Measurements from ENCODE around the gene CELF2.

Gene CELF2

DNA sequence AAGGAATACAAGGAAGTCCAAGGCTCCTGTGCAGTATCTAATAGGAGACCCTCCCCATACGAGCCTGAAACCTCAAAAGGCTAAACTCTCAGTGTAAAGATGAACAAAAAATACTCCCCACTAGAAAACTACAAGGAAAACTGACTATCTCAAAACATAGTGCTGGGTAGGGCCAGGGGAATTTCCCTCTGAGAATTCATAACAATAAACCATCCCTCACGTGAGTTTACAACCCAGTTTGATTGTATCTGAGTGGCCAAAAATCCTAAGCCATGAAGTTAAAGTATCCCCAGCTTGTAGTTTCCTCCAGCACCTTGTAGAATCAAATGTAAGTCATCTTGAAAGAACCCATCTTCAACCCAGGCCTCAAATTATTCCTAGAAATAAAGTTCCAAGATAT is 293.4 kb downstream of the CELF2 start:
- in situ Hi-C loops (cut with HindIII; ENCODE audit: low sequenced_read_pairs), result no loop called here

DNA sequence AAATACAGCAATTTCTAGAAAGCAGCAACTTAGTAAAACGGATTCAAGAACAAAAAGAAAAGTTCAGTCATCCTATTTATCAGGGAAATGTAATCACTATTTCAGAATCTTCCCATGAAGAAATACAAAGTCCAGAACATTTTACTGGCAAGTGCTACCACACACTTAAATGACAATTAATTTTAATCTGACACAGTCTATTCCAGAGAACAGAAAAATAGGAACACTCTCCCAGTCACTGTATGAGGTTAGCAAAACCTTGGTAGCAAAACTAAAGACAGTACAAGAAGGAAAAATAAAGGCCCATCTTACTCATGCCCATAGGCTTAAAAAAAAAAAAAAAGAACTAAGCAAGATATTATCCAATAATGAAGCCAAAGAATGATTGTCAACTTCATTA is 295.8 kb downstream of the CELF2 start:
- in situ Hi-C loops (cut with HindIII; ENCODE audit: low sequenced_read_pairs), result no loop called here

DNA sequence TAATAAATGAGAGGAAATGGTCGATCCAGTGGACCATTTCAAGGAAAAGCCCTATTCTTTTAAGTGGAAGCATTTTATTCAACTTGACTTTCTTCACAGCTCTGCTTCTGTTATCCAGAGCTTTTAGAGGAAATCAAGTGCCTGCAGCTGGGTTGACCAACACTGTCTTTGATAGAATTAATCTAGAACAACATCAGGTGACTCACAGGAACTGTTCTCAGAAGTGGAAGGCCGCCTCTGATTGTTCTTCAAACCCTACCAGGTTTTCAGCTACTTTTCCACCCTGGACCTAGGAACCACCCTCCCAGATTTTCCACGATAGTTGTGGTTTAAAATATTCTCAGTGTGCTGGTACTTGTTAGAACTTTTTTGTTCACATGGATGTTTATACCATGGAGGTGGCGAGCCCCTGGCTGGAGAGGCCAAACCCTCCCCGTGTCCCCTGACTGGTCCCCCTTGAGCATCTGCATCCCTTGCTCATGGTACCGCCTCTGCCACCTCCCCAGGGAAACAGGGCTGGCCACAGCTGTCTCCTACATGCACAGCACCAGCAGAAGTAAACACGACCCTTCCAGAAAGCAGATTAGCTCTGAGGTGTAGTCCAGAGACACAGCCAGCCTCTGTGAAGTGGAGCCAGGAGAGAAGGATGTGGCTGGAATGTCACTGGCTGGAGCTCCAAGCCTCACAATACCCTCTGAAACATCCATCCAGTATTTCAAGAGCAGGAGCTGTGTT is 300.4 kb downstream of the CELF2 start:
- in situ Hi-C loops (cut with HindIII; ENCODE audit: low sequenced_read_pairs), result no loop called here

DNA sequence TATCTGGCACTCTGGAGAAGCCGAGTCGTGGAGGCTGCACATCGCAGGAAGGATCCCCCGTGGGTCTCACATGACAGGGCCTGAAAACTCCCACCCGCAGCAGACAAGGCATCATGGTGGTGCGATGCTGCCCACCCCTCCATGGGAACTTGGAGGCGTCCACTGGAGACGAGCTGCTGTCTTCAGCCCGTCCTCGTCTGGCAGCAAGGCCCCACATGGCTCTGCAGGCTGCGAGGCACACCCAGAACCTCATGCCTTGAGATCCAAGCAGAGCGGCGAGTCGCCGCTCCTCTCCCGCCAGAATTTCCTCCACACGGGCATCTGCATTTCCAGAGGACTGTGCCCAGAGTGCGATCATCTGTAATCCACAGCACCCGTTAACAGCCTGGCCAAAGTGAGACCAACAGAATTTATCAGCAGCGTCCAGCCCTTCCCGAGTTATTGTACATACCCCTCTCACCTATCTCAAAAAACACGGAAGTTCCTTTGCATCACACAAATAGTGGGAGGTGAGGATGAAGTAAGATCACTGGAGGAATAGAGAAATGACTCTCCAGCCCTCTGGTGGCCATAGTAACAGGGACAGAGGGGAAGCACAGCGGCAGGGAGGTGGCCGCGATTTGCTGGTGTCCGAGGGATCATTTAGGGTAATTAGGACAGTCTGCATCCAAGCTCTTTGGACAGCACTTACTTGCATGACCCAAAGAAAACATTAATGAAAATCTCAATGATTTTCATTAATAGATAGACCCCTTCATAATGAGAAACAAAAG is 301.3 kb downstream of the CELF2 start:
- in situ Hi-C loops (cut with HindIII; ENCODE audit: low sequenced_read_pairs), result no loop called here

DNA sequence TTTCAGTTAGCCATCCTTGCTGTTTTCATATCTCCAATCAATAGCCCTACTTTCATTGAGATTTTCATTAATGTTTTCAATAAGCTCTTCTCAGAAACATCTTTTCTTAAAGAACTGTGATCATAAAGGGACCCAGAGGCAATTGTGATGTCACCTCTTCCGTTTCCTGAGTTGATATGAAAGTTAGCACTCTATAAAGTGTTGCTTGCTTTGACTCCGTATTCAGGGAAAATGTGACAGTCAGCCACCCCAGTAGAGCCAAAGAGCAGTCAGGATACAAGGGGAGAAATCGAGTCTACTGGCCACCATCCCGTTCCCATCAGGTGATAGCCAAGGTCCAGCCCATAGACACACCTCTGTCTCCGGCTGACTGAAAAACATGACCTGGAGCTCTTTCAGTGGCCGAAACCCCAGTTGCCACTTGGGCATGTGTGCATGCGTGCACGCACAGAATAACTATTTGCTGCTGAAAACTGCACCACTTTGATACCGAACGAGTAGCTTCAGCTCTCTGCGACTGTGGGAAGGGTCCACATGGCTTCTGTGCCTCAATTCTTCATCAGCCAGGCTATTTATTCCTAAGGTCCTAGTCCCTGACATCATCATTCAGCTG is 302.4 kb downstream of the CELF2 start:
- in situ Hi-C loops (cut with HindIII; ENCODE audit: low sequenced_read_pairs), result no loop called here

DNA sequence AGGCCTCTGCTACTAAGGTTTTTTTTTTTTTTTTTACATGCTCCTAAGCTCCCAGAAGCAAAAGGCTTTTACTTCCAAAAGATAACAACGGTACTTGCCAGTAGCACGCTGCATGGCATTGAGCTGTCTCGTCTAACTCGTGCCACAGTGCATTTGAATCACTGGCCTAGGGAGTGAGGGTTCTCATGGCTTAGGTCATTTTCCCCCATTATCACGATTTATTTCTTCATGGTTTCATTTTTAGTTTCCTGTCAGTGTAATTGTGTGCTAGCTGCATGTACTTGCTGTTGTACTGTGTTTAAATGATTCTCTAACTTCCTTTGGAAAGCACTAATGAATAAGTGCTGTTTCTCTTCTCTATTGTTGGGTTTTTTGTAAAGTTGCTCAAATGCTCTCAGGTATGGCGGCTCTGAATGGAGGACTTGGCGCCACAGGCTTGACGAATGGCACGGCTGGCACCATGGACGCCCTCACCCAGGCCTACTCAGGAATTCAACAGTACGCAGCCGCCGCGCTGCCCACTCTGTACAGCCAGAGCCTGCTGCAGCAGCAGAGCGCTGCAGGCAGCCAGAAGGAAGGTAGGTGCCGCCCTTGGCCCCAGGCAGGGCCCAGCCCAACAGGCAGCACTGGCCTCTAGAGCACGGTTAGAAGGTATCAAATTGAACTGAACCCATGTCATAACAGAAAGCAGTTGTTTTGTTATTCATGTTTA is 303.3 kb downstream of the CELF2 start:
- in situ Hi-C loops (cut with HindIII; ENCODE audit: low sequenced_read_pairs), result no loop called here

DNA sequence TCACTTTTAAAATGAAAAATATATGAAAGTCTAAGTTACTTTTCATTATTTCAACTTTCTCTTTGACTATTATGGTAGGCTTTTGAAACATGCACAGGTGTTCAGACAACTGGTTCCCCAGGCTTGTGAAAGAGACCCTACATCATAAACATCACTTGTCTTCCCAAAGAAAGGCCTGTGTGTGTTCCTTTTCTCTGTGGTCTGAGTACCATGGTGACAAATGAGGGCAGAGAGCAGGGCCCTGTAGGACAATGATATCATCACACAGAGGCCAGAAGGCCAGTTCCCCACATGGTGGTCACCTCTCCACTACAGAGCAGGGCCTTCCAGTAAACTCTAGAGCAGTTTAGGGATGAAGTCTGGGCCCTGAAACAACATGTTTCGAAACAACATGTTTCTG is 305.0 kb downstream of the CELF2 start:
- in situ Hi-C loops (cut with HindIII; ENCODE audit: low sequenced_read_pairs), result no loop called here

DNA sequence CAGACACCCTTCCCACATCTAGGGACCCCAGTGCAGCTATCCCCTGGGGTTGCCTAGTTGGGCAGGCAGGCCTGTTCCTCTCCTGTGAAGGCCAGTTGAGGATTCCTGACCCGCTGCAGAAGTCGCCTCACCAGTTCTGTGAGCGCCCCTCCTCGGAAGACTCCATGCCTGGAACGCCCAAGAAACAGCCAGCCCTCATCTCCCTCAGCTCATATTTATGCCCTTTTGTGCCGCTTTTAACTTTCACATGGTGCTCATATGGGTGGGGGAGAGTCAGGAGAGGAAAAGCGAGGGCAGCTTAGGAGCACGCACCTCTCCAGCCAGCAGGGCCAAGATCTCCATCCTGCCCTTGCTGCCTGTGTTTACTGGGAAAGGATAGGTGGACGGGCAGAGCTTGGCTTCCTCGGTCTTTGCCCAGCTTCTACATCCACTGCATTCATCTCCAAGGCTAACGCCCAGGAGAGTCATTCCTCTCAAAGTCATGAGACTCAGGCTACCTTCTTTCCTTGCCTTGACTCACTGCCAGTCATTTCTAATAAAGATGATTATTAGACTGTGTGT is 307.2 kb downstream of the CELF2 start:
- in situ Hi-C loops (cut with HindIII; ENCODE audit: low sequenced_read_pairs), result no loop called here

DNA sequence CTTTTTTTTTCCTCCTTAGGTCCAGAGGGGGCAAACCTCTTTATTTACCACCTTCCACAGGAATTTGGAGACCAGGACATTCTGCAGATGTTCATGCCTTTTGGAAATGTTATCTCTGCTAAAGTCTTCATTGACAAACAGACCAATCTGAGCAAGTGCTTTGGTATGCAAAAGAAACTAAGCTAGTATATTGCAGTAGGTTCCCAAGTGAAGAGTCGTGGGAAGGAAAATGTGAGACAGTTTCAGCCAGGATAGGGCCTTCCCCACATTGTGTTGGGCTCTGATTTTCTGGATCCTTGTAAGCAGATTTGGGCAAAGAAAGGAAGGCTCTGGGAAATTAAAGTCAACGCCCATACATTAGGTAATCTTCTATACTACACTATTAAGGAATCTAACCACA is 308.1 kb downstream of the CELF2 start:
- in situ Hi-C loops (cut with HindIII; ENCODE audit: low sequenced_read_pairs), result no loop called here

DNA sequence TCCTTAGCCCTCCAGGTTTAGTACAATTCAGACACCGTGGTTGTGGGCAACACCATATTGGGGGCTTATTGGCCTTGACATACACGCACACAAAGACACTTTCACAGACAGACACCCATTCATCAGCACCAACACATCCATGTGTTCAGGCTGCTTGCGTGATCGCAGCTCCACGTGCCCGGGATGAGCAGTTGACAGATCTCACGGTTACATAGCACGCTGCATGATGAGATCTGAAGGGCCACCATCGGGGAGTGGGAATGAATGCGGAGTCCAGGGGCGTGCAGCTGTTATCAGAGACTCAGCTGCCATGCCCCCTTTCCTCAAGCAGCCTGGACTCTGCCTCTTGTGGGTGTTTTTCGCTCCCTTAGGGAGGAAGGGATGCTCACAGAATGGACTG is 308.6 kb downstream of the CELF2 start:
- in situ Hi-C loops (cut with HindIII; ENCODE audit: low sequenced_read_pairs), result no loop called here

DNA sequence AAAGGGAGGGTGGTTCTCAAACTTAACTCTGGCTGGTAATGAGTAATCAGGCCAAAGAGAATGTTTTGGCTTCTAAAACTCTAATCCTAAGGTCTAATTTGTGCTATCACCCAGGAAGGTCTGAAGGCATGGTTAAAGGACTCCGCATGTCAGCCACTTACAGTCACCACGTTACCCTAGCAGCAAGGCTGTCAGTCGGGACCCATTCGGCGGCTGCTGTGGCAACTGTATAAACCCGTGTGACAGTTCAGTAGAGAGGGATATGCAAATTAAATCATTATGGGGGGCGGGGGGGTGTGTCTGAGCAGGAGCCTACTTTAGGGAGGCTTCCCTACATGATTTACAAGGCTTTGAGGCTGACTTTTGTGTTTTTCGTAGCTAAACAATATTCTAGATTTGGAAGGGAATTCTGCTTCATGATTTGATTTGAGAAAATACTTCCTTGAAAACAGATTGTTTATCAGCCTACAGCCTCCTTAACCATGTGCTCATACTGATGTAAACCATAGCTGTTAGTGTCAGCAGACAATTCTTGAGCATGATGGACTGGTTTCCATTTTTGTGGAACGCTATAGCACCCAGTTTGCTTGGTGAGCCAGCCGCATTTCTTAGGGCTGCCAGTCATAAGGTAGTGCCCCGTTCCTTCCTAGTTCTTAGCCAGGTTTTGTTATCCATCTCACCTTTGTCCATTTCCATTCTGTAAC is 309.4 kb downstream of the CELF2 start:
- in situ Hi-C loops (cut with HindIII; ENCODE audit: low sequenced_read_pairs), result no loop called here

DNA sequence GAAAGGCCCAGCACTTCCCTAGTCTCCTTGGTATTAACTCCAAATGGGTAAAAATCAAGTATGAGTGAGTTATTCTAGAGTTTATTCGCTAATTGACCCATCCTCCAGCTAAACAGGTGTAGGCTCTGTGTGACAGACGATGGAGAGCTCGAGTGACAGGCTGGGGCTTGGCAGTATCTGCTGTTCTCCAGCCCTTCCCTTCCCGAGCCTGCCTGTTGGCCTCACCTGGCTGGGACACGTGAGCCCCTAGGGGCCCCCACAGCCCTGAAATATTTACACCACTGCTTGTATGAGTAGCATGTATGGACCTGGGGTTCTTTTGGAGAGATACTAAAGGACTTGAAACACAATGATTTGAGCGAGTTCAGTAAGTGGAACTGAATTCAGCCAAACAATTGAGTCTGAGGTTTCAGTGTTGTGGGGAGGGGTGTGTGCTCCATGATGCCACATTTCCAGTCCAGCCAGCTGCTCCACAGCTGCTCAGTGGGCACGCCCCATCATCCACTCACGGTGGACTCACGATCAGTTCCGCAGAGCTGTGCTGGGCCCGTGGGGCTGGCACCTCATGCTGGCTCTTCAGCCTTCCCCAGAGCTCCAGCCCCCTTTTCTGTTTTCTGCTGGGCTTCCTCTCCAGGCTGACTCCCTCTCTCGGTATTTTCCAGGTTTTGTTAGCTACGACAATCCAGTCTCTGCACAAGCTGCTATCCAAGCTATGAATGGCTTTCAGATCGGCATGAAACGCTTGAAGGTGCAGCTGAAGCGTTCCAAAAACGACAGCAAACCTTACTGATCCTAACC is 310.8 kb downstream of the CELF2 start:
- in situ Hi-C loops (cut with HindIII; ENCODE audit: low sequenced_read_pairs), result no loop called here

DNA sequence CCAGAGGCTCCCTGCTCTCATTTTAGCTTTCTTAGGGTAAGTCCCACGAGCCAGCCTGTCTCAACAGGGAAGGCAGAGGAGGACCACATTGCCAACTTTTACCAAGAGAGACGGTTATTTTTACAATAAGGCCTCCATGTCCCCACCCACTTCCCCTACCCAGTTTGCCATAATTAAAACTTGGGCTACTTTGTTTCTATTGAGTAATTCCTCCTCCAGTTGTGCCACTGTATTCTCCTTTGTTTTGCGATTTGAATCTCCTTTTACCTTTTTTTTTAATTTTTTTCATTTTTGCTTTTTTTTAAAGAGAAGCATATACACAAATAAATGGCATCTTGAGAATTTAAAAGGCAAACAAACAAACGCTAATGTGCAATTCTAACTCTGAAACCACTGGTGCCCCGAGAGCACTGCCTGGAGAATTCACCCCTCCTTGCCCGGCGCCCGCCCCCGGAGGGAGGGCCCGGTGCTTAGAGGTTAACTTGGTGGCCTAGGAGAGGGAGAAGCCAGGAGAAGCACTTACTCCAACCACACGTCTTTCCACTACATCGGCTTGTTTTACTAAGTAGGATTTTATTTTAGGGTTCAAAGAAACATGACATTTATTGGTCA is 311.5 kb downstream of the CELF2 start:
- in situ Hi-C loops (cut with HindIII; ENCODE audit: low sequenced_read_pairs), result no loop called here

DNA sequence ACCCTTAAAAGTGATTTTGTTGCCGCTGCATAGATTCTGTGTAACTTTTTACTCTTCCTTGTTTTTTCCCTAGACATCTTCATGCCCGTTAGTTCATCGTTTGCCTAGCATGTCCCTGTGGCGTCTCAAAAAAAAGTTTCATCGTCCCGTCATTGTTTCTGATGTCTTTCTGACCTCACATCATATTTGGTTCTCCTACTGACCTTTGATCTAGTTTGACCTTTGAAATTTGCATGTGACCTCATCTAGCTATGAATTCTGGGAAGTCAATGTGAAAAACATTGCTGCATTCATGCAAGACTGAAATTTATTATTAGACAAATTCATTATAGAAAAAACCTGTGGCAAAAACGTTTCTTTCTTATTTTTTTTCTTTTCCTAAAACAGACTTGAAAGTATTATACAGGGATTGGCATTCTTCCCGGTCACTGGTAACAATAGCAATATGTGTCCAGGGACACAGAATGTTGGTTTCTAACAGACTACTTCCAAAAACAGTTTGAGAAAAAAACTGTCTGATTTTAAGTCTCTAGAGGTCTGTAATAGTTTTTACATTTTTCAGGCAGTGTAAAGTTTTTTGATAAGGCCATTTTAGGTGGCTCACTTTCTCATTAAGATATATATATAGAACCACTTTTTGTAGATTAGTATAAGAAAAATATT is 312.8 kb downstream of the CELF2 start:
- in situ Hi-C loops (cut with HindIII; ENCODE audit: low sequenced_read_pairs), result no loop called here

DNA sequence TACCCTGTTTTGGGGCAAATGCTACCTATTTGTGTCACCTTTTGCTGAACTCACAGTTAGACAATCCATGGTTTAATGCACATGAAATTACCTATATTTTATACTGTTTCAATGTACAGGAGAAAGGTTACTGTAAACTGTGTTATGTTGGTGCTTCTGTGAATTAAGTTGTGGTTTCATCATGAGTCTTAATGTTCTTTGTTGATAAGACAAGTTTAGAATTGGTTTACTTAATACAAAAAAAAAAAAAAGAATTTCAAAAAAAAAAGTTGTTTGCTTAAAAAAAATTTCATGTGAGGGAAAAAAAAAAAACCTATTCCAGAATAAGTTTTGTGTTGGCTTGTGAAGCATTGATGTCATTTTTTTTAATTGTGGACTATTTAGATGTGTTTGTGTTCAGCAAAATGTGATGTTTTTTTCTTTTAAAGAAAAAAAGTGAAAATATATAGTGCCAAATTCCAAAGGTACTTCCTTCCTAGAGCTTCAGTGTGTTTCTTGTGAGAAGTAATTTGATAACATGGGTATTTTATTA is 313.4 kb downstream of the CELF2 start:
- in situ Hi-C loops (cut with HindIII; ENCODE audit: low sequenced_read_pairs), result no loop called here

DNA sequence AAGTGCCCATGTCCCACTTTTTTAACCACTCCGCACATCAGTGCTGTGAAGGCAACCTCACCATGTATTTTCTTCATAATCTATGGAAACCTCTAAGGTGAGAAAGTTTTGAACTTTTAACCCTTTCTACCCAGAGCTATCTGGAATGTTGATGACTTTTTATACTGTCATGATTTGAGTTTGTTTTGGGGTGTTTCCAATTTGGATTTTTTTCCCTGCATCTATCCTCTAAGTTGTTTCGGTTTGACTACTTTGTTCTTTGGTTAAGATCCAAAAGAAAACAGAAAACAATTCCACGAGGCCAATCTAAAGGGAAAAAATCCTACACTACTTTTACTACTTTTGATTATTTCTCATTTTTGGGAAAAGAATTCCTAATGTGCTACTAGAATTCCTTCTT is 314.1 kb downstream of the CELF2 start:
- in situ Hi-C loops (cut with HindIII; ENCODE audit: low sequenced_read_pairs), result no loop called here

DNA sequence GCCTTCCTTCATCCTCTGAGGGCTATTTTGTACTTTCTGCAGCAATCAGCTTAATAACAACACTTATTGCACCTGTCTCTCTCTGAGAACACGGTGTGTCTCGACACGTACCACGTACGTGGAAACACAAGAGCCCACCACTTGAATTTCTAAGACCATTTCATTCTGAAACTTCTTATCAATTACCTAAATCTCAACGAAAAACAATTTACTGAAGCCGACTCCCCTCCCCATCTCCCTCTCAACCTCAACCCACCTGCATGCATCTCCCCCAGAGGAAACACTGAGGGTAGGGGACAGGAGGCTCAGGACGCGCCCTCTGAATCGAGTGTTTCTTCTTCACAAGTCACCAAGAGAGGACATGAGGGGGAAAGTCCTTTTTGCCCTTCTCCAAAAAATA is 315.2 kb downstream of the CELF2 start:
- in situ Hi-C loops (cut with HindIII; ENCODE audit: low sequenced_read_pairs), result no loop called here

DNA sequence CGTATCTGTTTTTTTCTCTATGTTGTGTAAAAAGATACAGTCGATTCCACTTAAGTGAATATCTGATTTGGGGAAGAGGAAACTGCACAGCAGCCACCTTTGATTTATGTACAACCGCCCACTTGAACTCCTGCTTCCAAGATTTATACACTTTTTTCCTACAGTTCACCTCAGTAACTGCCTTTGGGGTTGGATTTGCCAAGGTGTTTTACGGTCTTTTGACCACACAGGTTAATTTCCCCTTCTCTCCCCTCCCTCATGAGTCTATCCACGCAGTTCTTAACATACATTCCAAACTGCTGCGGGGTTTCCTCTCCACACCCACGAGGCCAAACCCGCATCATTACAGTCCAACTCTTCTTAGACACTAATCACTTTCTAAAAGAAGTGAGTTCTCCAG is 316.8 kb downstream of the CELF2 start:
- in situ Hi-C loops (cut with HindIII; ENCODE audit: low sequenced_read_pairs), result no loop called here
